Measurements from ENCODE around the gene ASPSCR1.

ASPSCR1 gene

DNA sequence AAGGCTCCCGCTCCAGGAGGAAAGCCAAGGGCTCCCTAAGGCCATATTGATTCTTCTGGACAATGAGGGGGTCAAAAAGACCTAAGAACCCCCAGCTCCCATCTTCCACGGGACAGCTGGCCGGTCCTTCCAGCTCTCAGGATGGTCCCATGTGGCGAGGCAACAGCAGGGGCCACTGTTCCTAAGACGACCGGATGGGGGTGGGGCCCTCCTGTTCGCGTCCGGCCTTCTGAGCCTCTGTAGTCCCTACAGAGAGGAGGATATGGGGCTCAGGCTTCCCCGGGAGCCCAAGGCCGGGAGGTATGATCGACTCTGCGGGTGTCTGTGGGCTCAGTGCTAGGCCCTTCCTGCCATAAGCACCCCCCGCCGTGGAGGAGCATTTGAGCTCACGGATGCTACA lies 66.1 kb downstream of the ASPSCR1 start:
- no peak for DNase-seq

- DNase-seq, result no peak
Measured at GRCh38 chr17:82045936-82046484, 68.6 kb downstream of the ASPSCR1 start.

DNA sequence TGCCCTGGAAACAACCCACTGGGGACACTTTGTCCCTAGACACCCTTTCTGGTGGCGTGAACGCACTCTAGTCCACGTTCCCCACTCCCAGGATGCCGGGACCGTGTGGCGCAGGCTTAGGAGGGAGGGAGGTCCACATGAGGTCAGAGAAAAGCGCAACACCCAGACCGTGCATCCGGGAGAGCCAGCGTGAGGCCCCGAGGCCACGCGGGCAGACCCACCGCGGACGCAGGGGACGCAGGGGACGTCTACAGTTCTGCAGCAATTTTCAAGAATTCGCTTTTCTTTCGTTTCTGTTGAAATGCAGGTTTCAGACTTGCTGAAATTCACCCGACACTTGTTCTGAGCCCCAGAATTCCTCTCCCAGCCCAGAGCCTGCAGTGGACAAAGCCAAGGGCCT lies 69.5 kb downstream of the ASPSCR1 start:
- no peak for DNase-seq

- no peak for DNase-seq
Measured at GRCh38 chr17:82047379-82047778, 70.0 kb downstream of the ASPSCR1 start.

GRCh38 chr17:82047914-82048570 lies 70.6 kb downstream of the ASPSCR1 start:
- DNase-seq, result no peak

DNA sequence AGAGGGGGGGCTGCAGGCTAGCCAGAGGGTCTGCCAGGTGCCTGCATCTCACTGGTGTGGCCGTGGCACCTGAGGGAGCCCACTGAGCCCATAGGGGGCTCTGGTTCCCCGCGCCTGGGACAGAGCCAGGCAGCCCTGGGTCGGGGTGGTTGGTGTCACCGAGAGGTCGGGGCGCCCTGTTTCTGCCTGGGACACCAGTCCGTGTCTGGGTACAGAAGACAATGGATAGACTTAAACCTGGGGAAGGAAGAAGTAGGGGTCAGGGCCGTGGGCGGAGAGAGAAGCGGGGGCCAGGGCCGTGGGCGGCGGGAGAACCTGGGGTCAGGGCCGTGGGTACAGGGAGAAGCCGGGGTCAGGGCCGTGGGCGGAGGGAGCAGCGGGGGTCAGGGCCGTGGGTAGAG lies 71.1 kb downstream of the ASPSCR1 start:
- no peak for DNase-seq

DNA sequence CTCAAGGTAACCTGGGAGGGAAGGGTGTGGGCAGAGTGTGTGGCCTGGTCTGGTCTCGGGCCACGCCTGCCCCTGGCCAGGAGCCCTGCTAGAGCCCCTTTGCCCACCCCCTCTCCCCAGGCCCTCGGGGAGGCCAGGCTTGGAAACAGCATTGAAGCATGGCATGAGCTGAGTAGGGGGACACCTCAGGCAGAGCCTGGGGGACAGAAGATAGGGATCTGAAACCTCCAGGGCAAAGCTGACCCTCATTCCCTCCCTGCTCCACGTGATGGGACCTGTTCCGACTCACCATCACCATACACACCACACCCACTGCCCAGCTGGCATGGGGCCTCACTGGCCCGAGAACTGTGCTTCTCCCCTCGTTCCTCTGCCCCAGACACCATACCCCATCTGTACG lies 71.7 kb downstream of the ASPSCR1 start:
- DNase-seq, result no peak

DNA sequence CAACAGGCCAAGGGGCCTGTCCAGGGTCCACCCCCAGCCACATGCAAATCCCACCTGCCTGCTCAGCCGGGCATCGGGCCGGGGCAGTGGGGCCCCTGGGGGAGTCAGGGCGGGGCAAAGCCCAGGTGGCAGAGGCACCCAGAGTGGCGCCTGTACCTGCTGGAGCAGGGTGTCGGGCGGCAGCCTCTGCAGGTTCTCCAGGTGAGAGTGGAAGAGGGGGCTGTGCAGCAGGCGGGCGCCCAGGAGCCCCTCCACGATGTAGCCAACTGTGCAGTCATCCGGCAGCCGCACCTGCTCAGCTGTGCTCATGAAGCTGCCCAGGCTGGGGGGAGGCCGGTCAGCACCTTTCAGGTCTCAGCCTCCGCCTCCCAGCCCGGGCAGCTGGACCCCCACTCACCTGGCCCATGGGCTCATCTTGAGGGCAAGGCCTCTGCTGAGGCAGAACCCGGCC lies 72.1 kb downstream of the ASPSCR1 start:
- no peak for DNase-seq

DNA sequence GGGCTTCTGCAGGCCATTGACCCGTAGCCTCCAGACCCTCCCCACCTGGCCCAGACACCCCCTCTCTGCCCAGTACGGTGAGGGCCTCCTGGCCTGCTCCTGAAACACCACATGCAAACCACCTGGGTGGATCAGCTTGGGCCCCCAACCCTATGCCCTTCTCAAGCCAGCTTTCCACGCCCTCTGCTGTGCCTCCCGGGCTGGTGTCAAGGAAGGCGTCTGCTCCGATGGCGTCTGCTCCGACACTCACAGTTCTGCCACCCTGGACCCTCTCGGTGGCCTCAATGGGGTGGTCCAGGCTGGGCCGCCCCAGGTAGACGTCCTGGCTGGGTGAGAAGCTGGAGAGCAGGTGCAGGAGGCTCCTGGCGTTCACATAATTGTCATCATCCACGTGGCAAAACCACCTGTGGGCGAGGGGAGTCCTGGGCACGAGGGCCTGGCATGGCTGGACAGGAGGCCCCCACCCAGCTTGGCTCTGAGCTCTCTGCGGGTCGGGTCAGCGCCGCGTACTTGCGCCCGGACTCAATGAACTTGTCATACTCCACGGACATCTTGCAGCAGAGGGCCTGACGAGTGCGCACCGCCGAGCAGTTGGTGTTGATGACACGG lies 72.8 kb downstream of the ASPSCR1 start:
- DNase-seq, result no peak

- DNase-seq, result no peak
Measured at GRCh38 chr17:82050761-82051641, 73.6 kb downstream of the ASPSCR1 start.

DNA sequence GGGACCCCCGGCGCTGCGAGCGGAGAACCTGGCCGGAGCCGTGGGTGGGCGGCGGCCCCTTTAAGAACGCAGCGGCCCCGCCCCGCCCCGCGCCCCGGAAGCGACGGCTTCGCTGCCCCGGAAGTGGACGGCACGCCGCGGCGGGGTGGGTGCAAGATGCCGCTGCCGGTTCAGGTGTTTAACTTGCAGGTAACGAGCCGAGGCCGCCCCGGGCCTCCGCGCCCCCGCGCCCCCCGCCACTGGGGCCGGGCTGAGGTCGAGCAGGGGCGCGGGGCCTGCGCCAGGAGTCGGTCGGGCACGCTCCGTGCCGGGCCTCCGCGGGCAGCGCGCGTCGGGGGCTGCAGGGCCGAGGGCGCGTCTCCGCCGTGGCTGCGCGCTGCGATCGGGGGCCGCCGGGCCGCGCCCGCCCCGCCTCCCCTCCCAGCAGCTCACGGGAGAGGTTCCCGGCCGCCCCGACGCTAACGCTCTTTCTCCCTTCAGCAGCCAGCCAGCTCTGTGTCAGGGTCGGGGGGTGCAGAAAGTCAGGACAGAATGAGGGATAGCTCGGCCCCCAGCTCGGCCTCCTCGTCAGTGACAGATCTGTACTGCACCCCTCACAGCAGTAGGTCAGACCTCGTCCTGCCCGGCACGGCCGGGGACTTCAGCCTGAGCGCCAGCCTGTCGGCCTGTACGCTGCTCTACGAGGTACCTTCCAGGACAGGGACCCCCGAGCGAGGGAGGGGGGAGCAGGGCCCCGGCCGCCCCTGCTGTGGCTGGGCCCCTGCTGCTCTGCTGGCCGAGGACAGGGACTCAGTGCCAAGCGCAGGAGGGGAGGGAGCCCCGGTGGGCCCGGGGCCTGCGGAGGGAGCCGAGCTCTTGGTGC lies 74.6 kb downstream of the ASPSCR1 start, which contains the start of the genes GPS1 and RFNG:
Gene GPS1 (plus strand): TSS at position 123 of the 862 bp plus-strand sequence. CDS start 34 bp downstream, at position 157.
Gene RFNG (minus strand): TSS at position 36 of the 862 bp plus-strand sequence. CDS start 45 bp downstream, outside the sequence.
- DNase-seq, result no peak

- no peak for DNase-seq
Measured at GRCh38 chr17:82052638-82053059, 75.2 kb downstream of the ASPSCR1 start.

- no peak for DNase-seq
Measured at GRCh38 chr17:82053130-82053529, 75.7 kb downstream of the ASPSCR1 start.

DNA sequence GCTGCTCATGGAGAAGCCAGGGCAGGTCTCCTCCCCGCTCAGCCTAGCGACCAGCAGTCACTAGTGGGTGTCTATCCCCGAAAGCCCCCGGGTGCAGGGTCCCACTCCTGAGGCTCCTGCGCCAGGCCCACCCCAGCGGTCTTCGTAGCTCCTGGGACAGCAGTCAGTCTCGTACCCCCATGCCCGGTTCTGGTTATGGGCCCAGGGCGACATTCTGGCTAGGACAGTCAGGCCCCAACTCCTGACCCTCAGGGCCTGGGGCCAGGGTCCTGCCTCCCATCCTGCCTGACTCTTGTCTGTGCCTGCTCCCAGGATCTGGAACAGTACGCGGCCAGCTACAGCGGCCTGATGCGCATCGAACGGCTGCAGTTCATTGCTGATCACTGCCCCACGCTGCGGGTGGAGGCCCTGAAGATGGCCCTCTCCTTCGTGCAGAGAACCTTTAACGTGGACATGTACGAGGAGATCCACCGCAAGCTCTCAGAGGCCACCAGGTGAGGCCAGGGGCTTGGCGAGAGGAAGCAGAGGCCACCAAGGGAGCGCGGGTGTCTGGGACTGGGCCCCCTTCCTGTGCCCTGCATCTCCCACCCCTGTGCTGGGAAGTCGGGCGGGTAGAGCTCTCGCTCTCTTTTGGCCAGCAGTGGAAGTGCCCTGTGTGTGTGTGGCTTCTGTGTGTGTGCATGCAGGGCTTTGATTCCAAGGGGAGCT lies 76.3 kb downstream of the ASPSCR1 start:
- no peak for DNase-seq

DNA sequence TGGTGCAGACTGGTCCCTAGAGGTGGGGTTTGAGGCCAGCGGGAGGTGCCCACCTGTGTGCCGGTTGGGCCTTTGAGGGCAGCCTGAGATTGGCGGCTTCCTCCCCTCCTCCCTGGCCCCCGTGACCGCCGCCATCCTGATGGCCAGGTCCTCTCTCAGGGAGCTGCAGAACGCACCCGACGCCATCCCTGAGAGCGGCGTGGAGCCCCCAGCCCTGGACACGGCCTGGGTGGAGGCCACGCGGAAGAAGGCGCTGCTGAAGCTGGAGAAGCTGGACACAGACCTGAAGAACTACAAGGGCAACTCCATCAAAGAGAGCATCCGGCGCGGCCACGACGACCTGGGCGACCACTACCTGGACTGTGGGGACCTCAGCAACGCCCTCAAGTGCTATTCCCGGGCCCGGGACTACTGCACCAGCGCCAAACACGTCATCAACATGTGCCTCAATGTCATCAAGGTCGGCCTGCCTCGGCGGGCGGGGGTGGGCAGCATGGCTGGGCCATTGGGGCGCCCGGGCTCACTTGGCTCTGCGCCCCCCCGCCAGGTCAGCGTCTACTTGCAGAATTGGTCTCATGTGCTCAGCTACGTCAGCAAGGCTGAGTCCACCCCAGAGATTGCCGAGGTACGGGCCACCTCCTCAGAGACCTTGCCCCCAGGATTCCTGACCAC lies 77.1 kb downstream of the ASPSCR1 start:
- DNase-seq, result no peak

DNA sequence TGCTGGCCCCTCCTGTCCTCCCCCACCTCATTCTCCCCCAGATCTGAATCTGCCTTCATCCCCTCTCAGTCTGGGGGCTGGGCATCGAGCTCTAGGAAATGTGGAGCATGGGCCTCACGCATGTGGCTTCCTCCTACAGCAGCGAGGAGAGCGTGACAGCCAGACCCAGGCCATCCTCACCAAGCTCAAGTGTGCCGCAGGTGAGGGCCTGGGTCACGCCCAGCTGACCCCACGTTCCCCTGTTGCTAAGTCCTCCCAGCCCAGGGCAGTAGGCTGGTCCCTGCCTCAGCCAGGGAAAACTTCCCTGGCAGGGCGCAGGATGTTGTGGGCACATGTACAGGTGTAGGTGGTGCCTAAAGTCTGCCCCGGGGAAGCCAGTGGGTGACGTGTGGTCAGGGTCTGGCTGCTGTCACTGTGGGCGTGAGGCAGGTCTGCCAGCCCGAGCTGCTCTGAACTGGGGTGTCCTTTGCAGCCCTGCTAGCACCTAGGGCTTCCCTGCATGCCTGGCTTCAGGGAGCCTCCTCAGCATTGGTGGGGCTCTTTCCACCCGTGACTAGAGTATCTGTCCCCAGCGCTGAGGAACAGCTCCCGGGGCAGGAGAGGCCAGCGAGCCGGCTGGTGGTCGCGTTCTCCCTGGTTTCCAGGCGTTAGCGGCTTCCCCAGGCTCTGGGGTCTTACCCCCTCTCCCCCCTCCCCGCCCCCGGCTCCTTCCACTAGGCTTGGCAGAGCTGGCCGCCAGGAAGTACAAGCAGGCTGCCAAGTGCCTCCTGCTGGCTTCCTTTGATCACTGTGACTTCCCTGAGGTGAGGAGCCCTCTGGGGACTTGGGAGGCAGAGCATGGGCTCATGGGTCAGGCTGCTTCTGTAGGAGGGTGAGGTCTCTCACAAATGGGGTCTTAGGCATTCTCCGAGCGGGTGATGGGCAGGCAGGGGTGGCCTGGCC lies 77.9 kb downstream of the ASPSCR1 start:
- DNase-seq, result no peak

GRCh38 chr17:82055965-82056728 lies 78.7 kb downstream of the ASPSCR1 start:
- DNase-seq, result no peak

DNA sequence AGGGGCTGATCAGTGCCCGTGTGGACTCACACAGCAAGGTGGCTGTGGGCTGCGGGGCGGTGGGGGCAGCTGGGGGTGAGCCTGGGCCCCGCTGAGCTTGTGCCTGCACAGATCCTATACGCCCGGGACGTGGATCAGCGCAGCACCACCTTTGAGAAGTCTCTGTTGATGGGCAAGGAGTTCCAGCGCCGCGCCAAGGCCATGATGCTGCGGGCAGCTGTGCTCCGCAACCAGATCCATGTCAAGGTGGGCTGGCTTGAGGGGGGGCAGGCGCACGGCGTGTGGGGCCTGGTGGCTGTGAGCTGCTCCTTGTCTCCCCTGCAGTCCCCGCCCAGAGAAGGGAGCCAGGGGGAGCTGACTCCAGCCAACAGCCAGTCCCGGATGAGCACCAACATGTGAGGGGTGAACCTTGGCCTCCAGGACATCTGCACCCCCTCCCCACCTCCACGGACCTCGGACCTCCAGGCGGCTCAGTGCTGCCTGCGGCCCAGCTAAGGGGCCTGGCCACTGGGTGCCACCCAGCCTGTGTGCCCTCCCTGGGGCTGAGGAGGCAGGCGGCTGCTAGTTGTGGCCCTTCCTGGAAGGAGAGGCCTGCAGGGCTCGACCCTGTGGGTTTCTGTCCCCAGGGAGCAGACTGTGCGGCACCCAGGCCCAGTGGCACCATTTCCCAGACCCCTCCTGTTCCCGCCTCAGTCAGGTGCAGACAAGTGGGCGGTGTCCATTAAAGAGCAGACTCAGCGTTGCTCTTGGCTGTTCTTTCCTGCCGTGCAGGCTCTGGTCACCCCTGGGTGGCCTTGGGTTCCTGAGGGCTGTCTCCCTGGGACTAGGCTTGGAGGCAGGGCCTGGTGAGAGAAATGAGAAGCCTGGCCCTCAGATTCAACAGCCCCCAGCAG lies 79.5 kb downstream of the ASPSCR1 start:
- no peak for DNase-seq
